Psoas muscle (tissue), 8 donors: ENCODE measurements around the gene WDR3. TPM values are rescaled to one million over a fixed set of nuclear protein-coding genes. Genes with fewer than 3 reads are reported as not detected.

Experiments used
- ATAC-seq, 4 donors: fragments of 200-7000 bp; cut with Tn5 transposase; one replicate each; pipeline ENCODE4 v1.9.1; 2020; ENCODE audit warnings: moderate library complexity in 3 of 4, mild to moderate bottlenecking in 2 of 4
- DNase-seq, 2 donors: peaks; one replicate each; pipeline ENCODE4 v3.0.0-alpha.2; 2020
- H3K27ac ChIP-seq: fragments of 200-600 bp; one replicate; pipeline ENCODE4 v1.8.0; 2022
- H3K27me3 ChIP-seq, 3 donors: fragments of 200-600 bp in 1 of 3; one replicate each; pipeline versions ENCODE4 v1.6.1 to v1.8.0; 2013 to 2022; ENCODE audit warnings: low read length in 2 of 3, mild to moderate bottlenecking in 2 of 3, moderate library complexity in 1 of 3; ENCODE audit not compliant: insufficient read depth in 3 of 3
- H3K36me3 ChIP-seq, 2 donors: fragments of 200-600 bp in 1 of 2; one replicate each; pipeline versions ENCODE4 v1.6.1 to v1.8.0; 2013 to 2022; ENCODE audit warnings: low read depth in 1 of 2, mild to moderate bottlenecking in 1 of 2, moderate library complexity in 1 of 2; ENCODE audit not compliant: insufficient read depth in 1 of 2
- H3K4me1 ChIP-seq: fragments of 200-600 bp; one replicate; pipeline ENCODE4 v1.8.0; 2022
- H3K4me3 ChIP-seq: fragments of 200-600 bp; one replicate; pipeline ENCODE4 v1.8.0; 2022; ENCODE audit warnings: mild to moderate bottlenecking
- H3K9me3 ChIP-seq: fragments of 200-600 bp; one replicate; pipeline ENCODE4 v1.8.0; 2022
- WGBS, 3 donors: extraction: QIAGEN DNeasy Blood & Tissue Kit; methylation state at CpG; one replicate each; pipeline versions ENCODE4 v1.1.6 to v1.1.7; 2013; 5-methylcytosine and 5-hydroxymethylcytosine counted together
- intact Hi-C, 2 donors: fragments of 100-400 bp; cut with DNase I; formaldehyde crosslinking; loops; one replicate each; pipeline versions ENCODE4 v1.11.0 to v1.14.2; 2022
- polyA plus RNA-seq, 3 donors: library from polyadenylated mRNA; stranded (reverse); fragments of 200-250 nt; gene quantifications; one replicate each; pipeline ENCODE4 v1.2.3, GENCODE V29; 2013
- total RNA-seq, 4 donors: library from RNA; stranded (reverse); fragmentation: NEBNext Ultra II Directional in 2 of 4; extraction: Animal tissue kit (Norgen Biotek cat#: 25700) in 2 of 4; gene quantifications; one replicate each; pipeline versions ENCODE4 v1.2.1 to v1.2.4, GENCODE V29; 2021 to 2023
- TF ChIP-seq, protein P1 (sequence below): fragments of 200-600 bp; IDR thresholded peaks from one replicate; pipeline ENCODE4 v1.8.0; 2022; ENCODE audit warnings: antibody characterized with exemption
- donor health status: healthy with polysubstance abuse.
- donor health status: DM: no; HTN: no; CAD: no; lungs with moderate emphysema.
- donor health status: Bipolar disorder and iron deficiency.
- donor health status: healthy.
- donor health status: DM: yes; HTN: yes; CAD: no.
- donor health status: DM: no; HTN: no; CAD: no.
- donor health status: DM: no; HTN: no; CAD: no.
- donor health status: DM: yes; HTN: yes; CAD: no.

The WDR3 gene
- total and polyA plus RNA-seq, 7 donors: 6.5 to 40.3 (median 23.3) TPM

DNA sequence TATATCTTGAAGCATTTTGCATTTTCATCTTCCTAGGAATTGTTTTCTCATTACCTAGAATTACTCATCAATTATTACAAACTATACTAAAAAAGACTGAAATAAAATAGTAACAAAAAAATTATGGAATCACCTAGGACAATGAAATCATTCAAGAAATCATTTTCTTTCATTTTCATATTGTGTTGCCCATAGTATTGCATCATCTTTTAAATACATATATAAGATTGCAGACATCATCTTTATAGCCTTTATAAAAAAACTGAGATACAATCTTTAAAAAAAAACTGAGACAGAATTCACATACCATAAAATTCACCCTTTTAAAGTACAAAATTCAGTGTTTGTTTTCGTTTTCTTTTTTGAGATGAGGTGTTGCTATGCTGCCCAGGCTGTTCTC lies 29.7 kb upstream of the WDR3 start:
- Histone ChIP-seq H3K4me3 (no peak overlapping the region), H3K4me1 (peaks cover 4% of the 10 kb centered on the region), H3K27me3 (no peaks in the 10 kb centered on the region), H3K27ac (no peak overlapping the region), H3K9me3 (no peaks in the 10 kb centered on the region), H3K36me3 (peaks cover 8 to 90% of the 10 kb centered on the region in 2 donors)
- ATAC-seq: no peak
- 94 to 100% (median 96%) methylated on average over 1 of the region's 1 CpG for WGBS, 3 donors
- TF ChIP-seq, protein P1, sequence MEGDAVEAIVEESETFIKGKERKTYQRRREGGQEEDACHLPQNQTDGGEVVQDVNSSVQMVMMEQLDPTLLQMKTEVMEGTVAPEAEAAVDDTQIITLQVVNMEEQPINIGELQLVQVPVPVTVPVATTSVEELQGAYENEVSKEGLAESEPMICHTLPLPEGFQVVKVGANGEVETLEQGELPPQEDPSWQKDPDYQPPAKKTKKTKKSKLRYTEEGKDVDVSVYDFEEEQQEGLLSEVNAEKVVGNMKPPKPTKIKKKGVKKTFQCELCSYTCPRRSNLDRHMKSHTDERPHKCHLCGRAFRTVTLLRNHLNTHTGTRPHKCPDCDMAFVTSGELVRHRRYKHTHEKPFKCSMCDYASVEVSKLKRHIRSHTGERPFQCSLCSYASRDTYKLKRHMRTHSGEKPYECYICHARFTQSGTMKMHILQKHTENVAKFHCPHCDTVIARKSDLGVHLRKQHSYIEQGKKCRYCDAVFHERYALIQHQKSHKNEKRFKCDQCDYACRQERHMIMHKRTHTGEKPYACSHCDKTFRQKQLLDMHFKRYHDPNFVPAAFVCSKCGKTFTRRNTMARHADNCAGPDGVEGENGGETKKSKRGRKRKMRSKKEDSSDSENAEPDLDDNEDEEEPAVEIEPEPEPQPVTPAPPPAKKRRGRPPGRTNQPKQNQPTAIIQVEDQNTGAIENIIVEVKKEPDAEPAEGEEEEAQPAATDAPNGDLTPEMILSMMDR: no peak
- DNase-seq: no peak
- intact Hi-C loops: loop anchor here (10.0 kb wide), 4 partner anchors 55 to 385 kb away; no protein-coding TSS in a partner anchor

- no peak for DNase-seq
- TF ChIP-seq, protein P1: no peak
- no peak for ATAC-seq
- Histone ChIP-seq H3K27ac (no peak overlapping the region), H3K4me3 (no peak overlapping the region), H3K27me3 (no peaks in the 10 kb centered on the region), H3K4me1 (no peaks in the 10 kb centered on the region), H3K36me3 (peaks cover 10 to 97% of the 10 kb centered on the region in 2 donors), H3K9me3 (no peaks in the 10 kb centered on the region)
- intact Hi-C loops: loop anchor here in 1 of 2 donors (10.0 kb wide), 1 partner anchor 52 kb away; no protein-coding TSS in a partner anchor
- 93 to 97% (median 96%) methylated on average over 4 of the region's 4 CpGs for WGBS, 3 donors
Measured at GRCh38 chr1:117902944-117903343, 26.6 kb upstream of the WDR3 start.

DNA sequence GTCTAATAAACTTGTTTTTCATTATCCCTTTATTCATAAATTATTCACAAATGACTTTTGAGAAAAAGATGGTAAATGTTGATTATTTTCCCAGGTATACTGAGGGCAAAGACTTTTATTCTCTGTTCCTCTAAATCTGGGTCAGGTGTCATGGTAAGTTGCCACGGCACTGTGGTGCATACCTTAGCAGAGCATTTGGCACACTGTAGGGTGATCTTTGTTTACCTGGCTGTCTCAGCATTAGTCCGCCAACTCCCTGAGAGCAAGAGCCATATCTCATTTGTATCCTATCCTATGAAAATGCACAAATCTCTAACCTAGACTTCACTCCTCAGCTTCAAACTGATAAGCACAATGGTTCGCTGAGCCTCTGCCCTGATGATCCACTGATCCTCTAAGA lies 25.1 kb upstream of the WDR3 start:
- ATAC-seq: no peak
- Histone ChIP-seq H3K27ac (no peak overlapping the region), H3K9me3 (no peaks in the 10 kb centered on the region), H3K27me3 (no peaks in the 10 kb centered on the region), H3K36me3 (peaks cover 6 to 97% of the 10 kb centered on the region in 2 donors), H3K4me3 (no peak overlapping the region), H3K4me1 (no peaks in the 10 kb centered on the region)
- TF ChIP-seq, protein P1: no peak
- DNase-seq: no peak
- WGBS, 3 donors: 84 to 90% (median 86%) methylated on average over 3 of the region's 3 CpGs
- intact Hi-C loops: loop anchor here in 1 of 2 donors (10.0 kb wide), 1 partner anchor 50 kb away; no protein-coding TSS in a partner anchor

DNA sequence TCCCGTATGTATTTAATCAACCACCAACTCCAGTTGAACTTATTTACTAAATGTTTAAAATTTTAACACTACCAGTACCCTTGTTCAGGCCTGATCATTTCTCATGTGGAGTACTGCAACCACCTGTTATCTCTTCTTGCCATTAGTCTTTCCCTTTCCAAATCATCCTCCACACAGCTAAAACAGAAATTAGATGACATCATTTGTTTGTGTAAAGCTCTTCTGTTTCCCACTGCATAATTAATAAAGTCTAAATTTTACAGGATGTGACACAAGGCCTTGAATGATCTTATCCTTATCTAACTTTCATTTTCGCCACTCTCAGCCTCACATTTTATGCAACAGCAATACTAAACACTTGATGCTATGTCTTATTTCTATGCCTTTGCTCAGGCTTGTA lies 24.5 kb upstream of the WDR3 start:
- DNase-seq (no peak), ATAC-seq (no peak)
- Histone ChIP-seq H3K27me3 (no peaks in the 10 kb centered on the region), H3K36me3 (peaks cover 6 to 97% of the 10 kb centered on the region in 2 donors), H3K4me1 (no peaks in the 10 kb centered on the region), H3K9me3 (no peaks in the 10 kb centered on the region), H3K4me3 (no peak overlapping the region), H3K27ac (no peak overlapping the region)
- 93 to 98% (median 97%) methylated on average over 2 of the region's 2 CpGs for WGBS, 3 donors
- intact Hi-C loops: loop anchor here in 1 of 2 donors (10.0 kb wide), 1 partner anchor 50 kb away; no protein-coding TSS in a partner anchor
- TF ChIP-seq, protein P1: no peak

DNA sequence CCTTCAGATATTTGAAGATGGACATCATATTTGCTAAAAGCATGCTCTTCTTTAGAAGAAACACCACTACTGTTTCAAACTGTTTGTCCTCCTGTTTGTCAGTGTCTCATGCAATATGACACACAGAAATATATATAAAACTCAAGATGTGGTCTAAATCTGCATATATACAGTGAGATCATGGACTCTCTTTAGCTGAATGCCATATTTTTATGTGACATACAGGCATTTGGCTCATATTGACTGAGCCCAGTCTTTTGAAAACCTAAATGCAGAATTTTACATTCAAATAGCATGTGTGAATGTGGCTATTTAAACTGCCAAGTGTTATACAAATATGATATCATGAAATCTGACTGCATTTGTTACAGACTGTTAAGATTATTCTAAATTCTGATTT lies 18.5 kb upstream of the WDR3 start:
- no peak overlapping the region for H3K4me3 ChIP-seq
- no peak overlapping the region for H3K27ac ChIP-seq
- no peaks in the 10 kb centered on the region for H3K27me3 ChIP-seq
- no peak for DNase-seq
- ATAC-seq: no peak
- TF ChIP-seq, protein P1: no peak
- H3K4me1 ChIP-seq: no peaks in the 10 kb centered on the region
- no peaks in the 10 kb centered on the region for H3K9me3 ChIP-seq
- intact Hi-C loops: no loop called here
- peaks cover 0 to 100% of the 10 kb centered on the region in 2 donors for H3K36me3 ChIP-seq
